Articular chondrocyte of knee joint (primary cell): Measurements from ENCODE around the gene HAPSTR1. TPM values are rescaled to one million over a fixed set of nuclear protein-coding genes. Genes with fewer than 3 reads are reported as not detected.

Source experiments
- total RNA-seq: library from RNA; depleted of rRNA; stranded (reverse); fragments of >200 nt; gene quantifications from 2 replicates; pipeline ENCODE4 v1.2.3, GENCODE V29; 2012

Gene HAPSTR1
- 96.3 and 108 TPM in 2 replicates for total RNA-seq

GRCh38 chr16:9090960-9091866, at the start of gene HAPSTR1:
Gene HAPSTR1, plus strand, starts transcription at chr16:9091644. Its CDS starts 401 bp downstream, at chr16:9092045.

Other genes with a start within 250 kb of the HAPSTR1 start
- 59.8 and 62.6 TPM in 2 replicates for gene CARHSP1, start 222.6 kb upstream of the HAPSTR1 start, total RNA-seq
- gene LITAFD, start 209.3 kb upstream of the HAPSTR1 start, total RNA-seq = not detected in 2 replicates
- 56.9 and 59.6 TPM in 2 replicates for gene USP7, start 127.7 kb upstream of the HAPSTR1 start, total RNA-seq